Stimulated activated naive CD8-positive, alpha-beta T cell treated with anti-CD3 and anti-CD28 coated beads, Interleukin-15, Interleukin-2, amounts not matched to agents 100 ng/mL and 50 ng/mL, for 24 hours (primary cell): ENCODE results near the gene SPOCK2.

Experiments used
- H3K27ac Mint-ChIP-seq: one replicate; pipeline ENCODE4 v1.8.0; 2021; ENCODE audit warnings: mild to moderate bottlenecking, mixed read lengths
- H3K27me3 Mint-ChIP-seq: one replicate; pipeline ENCODE4 v1.8.0; 2021; ENCODE audit warnings: mixed read lengths
- H3K36me3 Mint-ChIP-seq: one replicate; pipeline ENCODE4 v1.8.0; 2021; ENCODE audit warnings: low read depth, mixed read lengths
- H3K4me1 Mint-ChIP-seq: one replicate; pipeline ENCODE4 v1.8.0; 2021; ENCODE audit warnings: low read depth, mixed read lengths
- H3K4me3 Mint-ChIP-seq: one replicate; pipeline ENCODE4 v1.8.0; 2021; ENCODE audit warnings: mild to moderate bottlenecking, mixed read lengths
- H3K9me3 Mint-ChIP-seq: one replicate; pipeline ENCODE4 v1.8.0; 2021; ENCODE audit warnings: mixed read lengths

The SPOCK2 gene

GRCh38 chr10:72074574-72075375, 13.6 kb downstream of the SPOCK2 start:
- Mint-ChIP-seq H3K36me3 (peaks cover 32% of the 10 kb centered on the region), H3K27ac (peak overlapping the region; percentile 90), H3K4me3 (peak overlapping the region; percentile 55), H3K27me3 (no peaks in the 10 kb centered on the region), H3K4me1 (peaks cover 87% of the 10 kb centered on the region), H3K9me3 (no peaks in the 10 kb centered on the region)

DNA sequence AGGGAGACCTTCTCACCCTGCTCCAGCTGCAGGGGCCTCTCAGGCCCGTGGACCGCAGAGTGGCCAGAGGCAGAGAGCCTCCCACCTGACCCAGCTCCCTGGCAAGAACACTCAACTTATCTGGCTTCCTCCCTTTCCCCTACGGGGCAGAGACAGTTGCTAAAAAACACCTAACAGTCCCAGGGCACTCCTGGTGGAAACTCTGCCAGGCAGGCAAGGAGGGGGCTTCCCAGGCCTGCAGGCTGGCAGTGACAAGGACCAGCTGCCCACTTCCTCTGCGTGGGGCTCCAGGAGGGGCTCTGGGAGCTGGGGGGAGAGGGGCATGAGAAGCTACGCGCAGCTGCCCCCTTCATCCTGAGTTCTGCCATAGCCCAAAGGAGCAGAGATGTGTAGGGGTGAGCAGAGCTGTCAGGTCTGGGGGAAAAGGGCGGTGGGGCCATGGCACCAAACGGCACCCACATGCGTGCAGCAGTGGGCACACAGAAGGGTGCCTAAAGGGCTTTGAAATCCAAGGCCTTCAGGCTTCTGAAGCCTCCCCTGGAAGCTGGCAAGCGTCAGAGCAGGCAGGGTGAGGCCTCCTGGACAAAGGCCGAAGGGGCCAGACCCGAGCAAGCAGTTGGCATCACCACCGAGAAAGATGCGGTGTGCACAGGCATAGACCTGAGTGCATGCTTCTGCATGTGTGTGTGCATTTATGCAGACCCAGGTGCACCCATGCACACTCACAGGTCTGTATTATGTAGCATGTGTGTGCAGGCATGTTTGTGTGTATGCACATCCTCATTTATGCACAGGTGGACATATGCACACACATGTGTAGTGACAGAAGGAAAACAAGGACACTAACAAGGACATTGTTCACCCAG, 14.4 kb downstream of the SPOCK2 start:
- Mint-ChIP-seq H3K4me1 (peaks cover 87% of the 10 kb centered on the region), H3K4me3 (no peak overlapping the region), H3K9me3 (no peaks in the 10 kb centered on the region), H3K27me3 (no peaks in the 10 kb centered on the region), H3K36me3 (peaks cover 40% of the 10 kb centered on the region), H3K27ac (peak overlapping the region; percentile 90)

- peaks cover 81% of the 10 kb centered on the region for H3K4me1 Mint-ChIP-seq
- peak overlapping the region; percentile 61 for H3K27ac Mint-ChIP-seq
- no peaks in the 10 kb centered on the region for H3K9me3 Mint-ChIP-seq
- H3K4me3 Mint-ChIP-seq: no peak overlapping the region
- no peaks in the 10 kb centered on the region for H3K27me3 Mint-ChIP-seq
- peaks cover 40% of the 10 kb centered on the region for H3K36me3 Mint-ChIP-seq
These were observed 15.7 kb downstream of the SPOCK2 start for GRCh38 chr10:72072639-72073038.

GRCh38 chr10:72072046-72072445, 16.3 kb downstream of the SPOCK2 start:
- peaks cover 40% of the 10 kb centered on the region for H3K36me3 Mint-ChIP-seq
- no peaks in the 10 kb centered on the region for H3K27me3 Mint-ChIP-seq
- H3K4me3 Mint-ChIP-seq: no peak overlapping the region
- H3K9me3 Mint-ChIP-seq: no peaks in the 10 kb centered on the region
- H3K27ac Mint-ChIP-seq: no peak overlapping the region
- H3K4me1 Mint-ChIP-seq: peaks cover 75% of the 10 kb centered on the region

DNA sequence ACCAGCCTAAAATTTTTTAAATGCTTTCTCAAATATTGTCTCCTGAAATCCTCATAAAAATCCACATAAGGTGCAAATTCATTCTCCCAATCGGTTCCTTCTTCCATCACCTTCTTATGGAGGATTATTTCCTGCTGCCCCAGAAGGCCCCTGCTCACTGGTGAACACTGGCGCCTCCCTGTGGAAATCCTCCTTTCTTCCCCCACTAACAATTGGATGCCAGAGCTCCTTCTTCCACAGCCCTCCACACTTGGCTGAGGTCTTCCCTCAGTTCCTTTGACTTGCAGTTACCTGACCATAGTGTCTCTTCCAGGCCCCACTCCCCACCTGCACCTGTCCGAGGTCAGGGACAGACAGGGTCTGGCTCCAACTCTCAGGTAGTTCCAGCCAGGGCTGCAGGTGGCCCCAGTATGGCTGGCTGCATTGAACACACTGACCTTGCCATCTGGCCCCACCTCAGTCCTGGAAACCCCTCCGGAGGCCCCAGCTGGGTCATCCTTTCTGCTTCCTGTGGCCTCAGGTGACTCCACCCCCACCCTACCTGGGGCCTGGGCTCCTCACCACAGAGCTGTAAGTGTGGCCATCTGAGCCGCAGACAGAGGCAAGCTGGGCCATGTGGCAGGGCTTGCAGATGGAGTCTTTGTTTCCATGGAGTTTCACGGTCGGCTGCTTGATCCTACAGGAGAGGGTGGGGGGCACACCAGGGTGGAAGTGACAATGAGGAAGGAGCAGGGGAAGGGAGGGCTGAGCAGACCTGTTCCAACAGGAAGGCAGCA, 18.4 kb downstream of the SPOCK2 start:
- Mint-ChIP-seq H3K4me1 (peaks cover 54% of the 10 kb centered on the region), H3K9me3 (no peaks in the 10 kb centered on the region), H3K4me3 (no peak overlapping the region), H3K27ac (peak overlapping the region; percentile 77), H3K36me3 (peaks cover 50% of the 10 kb centered on the region), H3K27me3 (no peaks in the 10 kb centered on the region)

DNA sequence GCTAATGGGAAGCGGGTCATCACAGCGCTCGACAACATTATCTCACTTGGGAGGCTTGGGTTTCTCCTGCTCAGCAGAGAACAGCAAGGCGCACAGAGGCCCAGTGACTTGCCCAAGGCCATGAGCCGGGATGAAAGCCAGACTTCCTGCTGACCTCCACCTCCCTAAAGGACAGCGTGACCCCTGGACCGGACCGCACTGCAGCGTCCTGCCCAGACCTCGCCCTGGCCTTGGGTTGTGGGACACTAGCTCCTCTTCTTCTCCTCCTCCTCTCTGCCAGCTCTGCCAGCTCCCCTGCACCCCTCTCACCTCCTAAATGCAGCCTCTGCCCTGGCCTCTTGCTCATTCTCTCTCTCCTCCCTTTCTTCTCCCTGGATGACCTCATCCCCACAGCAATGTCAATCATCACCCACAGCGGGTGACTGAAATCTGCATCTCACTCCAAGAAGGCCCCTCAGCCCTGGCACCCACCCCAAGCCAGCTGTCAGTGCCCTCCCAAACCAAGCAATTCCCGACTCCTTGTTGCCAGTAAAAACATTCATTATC, 19.4 kb downstream of the SPOCK2 start:
- H3K36me3 Mint-ChIP-seq: peaks cover 54% of the 10 kb centered on the region
- peak overlapping the region; percentile 66 for H3K27ac Mint-ChIP-seq
- H3K4me1 Mint-ChIP-seq: peaks cover 47% of the 10 kb centered on the region
- no peaks in the 10 kb centered on the region for H3K9me3 Mint-ChIP-seq
- no peaks in the 10 kb centered on the region for H3K27me3 Mint-ChIP-seq
- H3K4me3 Mint-ChIP-seq: no peak overlapping the region

DNA sequence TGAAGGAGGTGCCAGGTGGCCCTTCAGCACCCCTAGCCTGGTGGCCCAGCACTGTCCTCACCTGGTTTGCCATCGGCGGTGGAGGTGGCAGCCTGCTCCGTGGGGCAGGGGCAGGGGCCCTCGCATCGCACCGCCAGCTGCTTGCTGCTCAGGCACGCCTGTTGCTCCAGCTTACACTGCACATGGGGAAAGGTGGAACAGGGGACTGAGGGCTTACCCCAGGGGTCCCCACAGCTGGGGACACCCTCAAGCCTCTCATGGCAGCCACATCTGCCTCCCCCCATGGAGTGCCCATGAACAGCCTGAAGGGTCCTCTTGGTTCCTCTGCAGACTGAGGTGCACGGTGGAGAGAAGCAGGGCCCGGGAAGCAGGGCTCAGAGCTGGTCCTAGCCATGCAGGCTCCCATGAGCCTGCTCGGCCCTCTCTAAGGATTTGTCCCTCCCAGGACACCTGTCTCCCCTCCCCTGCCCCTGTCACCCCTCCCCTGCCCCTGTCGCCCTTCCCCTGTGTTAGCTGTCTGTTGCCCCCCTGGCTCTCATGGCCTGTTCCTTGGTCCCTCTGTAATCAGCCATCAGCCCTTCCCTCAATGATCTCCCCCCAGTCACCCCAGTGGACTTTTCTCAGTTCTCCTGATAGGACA, 20.1 kb downstream of the SPOCK2 start:
- H3K27ac Mint-ChIP-seq: peak overlapping the region; percentile 66
- H3K27me3 Mint-ChIP-seq: no peaks in the 10 kb centered on the region

GRCh38 chr10:72067463-72068125, 20.8 kb downstream of the SPOCK2 start:
- Mint-ChIP-seq H3K27me3 (no peaks in the 10 kb centered on the region), H3K4me1 (peaks cover 36% of the 10 kb centered on the region), H3K36me3 (peaks cover 51% of the 10 kb centered on the region), H3K9me3 (no peaks in the 10 kb centered on the region), H3K27ac (peak overlapping the region; percentile 8), H3K4me3 (no peak overlapping the region)

More for the DNA sequence above, 20.1 kb downstream of the SPOCK2 start:
- Mint-ChIP-seq H3K36me3 (peaks cover 54% of the 10 kb centered on the region), H3K4me1 (peaks cover 40% of the 10 kb centered on the region), H3K9me3 (no peaks in the 10 kb centered on the region), H3K4me3 (no peak overlapping the region)

DNA sequence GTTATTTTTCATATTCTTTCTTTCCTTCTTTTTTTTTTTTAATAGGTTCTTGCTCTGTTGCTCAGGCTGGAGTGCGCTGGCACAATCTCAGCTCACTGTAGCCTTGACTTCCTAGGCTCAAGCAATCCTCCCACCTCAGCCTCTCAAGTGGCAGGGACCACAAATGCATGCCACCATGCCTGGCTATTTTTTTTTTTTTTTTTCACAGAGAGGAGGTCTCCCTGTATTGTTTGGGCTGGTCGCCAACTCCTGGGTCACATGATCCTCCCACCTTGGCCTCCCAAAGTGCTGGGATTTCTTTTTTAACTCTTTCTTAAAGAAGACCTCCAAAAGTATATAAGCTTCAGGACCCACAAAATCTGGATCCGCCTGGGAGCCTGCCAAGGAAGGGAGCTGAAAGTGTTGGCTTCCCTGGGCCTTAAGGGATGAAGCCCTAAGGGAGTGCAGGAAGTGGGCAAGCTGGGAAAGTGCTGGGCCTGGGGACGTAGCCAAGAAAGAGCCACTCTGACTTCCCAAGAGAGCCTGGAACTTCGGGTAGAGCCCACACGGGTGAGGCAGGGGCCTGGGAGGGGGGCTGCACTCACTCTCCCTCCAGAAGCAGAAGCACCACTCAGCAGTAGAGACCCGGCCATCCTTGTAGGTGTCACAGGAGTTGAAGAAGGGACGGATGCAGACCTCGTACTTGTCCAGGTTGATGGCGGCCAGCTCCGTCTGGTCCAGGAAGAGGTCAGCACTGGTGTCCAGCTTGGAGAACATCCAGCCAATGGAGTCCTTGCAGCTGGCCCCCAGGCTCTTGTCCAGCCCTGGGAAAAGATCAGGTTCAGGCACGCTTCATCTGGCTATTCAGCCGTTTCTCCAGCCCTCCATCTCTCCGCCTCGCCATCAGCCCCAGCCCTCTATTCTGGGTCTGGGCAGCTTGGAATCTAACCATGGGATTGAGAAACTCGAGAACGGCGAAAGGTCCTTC, 21.8 kb downstream of the SPOCK2 start:
- H3K4me1 Mint-ChIP-seq: peaks cover 35% of the 10 kb centered on the region
- peak overlapping the region; percentile 52 for H3K27ac Mint-ChIP-seq
- peaks cover 41% of the 10 kb centered on the region for H3K36me3 Mint-ChIP-seq
- no peaks in the 10 kb centered on the region for H3K9me3 Mint-ChIP-seq
- H3K27me3 Mint-ChIP-seq: no peaks in the 10 kb centered on the region
- H3K4me3 Mint-ChIP-seq: no peak overlapping the region

DNA sequence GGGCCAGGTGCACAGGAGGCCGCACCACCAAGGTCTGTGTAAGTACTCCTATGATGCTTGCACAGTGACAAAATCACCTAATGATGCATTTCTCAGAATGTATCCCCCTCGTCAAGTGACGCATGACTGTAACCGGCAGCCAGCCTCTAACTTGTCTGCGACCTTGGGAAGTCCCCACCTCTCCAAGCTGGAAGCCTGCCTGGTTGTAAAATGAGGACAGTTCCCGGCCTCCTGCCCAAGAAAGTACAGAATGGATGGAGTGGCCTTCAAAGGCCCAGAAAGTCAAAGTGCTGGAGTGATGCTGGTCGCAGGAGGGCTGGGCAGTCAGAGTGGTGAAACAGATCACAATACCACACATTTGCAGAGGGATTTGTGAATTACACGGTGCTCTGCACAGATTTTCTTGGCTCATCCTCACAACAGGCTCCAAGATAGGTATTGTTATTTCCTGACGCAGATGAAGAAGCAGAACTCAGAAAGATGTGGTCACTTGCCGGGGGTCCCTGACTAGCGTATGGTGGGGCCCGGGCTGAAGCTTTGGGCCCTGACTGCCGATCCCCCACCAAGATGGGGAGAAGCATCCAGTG, 22.8 kb downstream of the SPOCK2 start:
- Mint-ChIP-seq H3K27ac (no peak overlapping the region), H3K27me3 (no peaks in the 10 kb centered on the region), H3K9me3 (no peaks in the 10 kb centered on the region), H3K4me1 (peaks cover 34% of the 10 kb centered on the region), H3K36me3 (peaks cover 35% of the 10 kb centered on the region), H3K4me3 (no peak overlapping the region)

GRCh38 chr10:72063703-72064391, 24.5 kb downstream of the SPOCK2 start:
- no peaks in the 10 kb centered on the region for H3K9me3 Mint-ChIP-seq
- H3K4me1 Mint-ChIP-seq: peaks cover 32% of the 10 kb centered on the region
- peaks cover 23% of the 10 kb centered on the region for H3K36me3 Mint-ChIP-seq
- H3K27ac Mint-ChIP-seq: peak overlapping the region; percentile 71
- no peaks in the 10 kb centered on the region for H3K27me3 Mint-ChIP-seq
- no peak overlapping the region for H3K4me3 Mint-ChIP-seq
